ENCODE results near the gene PES1.
A peak's percentile ranks its signal among the peaks of the same experiment; 100 is the strongest.
"Not testable (repeated sequence)": the region's sequence is repeated elsewhere in the genome, so short reads cannot be mapped to it uniquely, and the experiment has no call there.

PES1 gene

GRCh38 chr22:30574095-30574981 lies 17.4 kb downstream of the PES1 start, which contains the start of gene GAL3ST1:
Gene GAL3ST1, minus strand, starts transcription at chr22:30574665. Its CDS starts 17,273 bp downstream, at chr22:30557392.
- no peak for DNase-seq (ENCODE audit: low spot score)

- DNase-seq (ENCODE audit: low spot score) = no peak
Observed at GRCh38 chr22:30573594-30574094, 18.1 kb downstream of the PES1 start.

GRCh38 chr22:30572840-30573593 lies 18.7 kb downstream of the PES1 start:
- DNase-seq (ENCODE audit: low spot score) = no peak

GRCh38 chr22:30572210-30572609 lies 19.5 kb downstream of the PES1 start:
- no peak for DNase-seq (ENCODE audit: low spot score)

- no peak for DNase-seq (ENCODE audit: low spot score)
Observed at GRCh38 chr22:30569674-30570202, 22.0 kb downstream of the PES1 start.

- DNase-seq (ENCODE audit: low spot score) = no peak
Observed at GRCh38 chr22:30568137-30568805, 23.4 kb downstream of the PES1 start.

GRCh38 chr22:30567277-30567676 lies 24.4 kb downstream of the PES1 start:
- DNase-seq (ENCODE audit: low spot score) = not testable (repeated sequence)

- no peak for DNase-seq (ENCODE audit: low spot score)
Observed at GRCh38 chr22:30566125-30566524, 25.6 kb downstream of the PES1 start.

GRCh38 chr22:30565341-30565740 lies 26.4 kb downstream of the PES1 start:
- no peak for DNase-seq (ENCODE audit: low spot score)

GRCh38 chr22:30564761-30565119 lies 27.0 kb downstream of the PES1 start:
- DNase-seq (ENCODE audit: low spot score) = no peak

- DNase-seq (ENCODE audit: low spot score) = no peak
Observed at GRCh38 chr22:30564045-30564760, 27.5 kb downstream of the PES1 start.

- DNase-seq (ENCODE audit: low spot score) = no peak
Observed at GRCh38 chr22:30562366-30562765, 29.3 kb downstream of the PES1 start.

- no peak for DNase-seq (ENCODE audit: low spot score)
Observed at GRCh38 chr22:30561402-30562189, 30.1 kb downstream of the PES1 start.

- not testable (repeated sequence) for DNase-seq (ENCODE audit: low spot score)
Observed at GRCh38 chr22:30560643-30561202, 31.0 kb downstream of the PES1 start.

GRCh38 chr22:30559889-30560288 lies 31.8 kb downstream of the PES1 start:
- no peak for DNase-seq (ENCODE audit: low spot score)

- DNase-seq (ENCODE audit: low spot score) = no peak
Observed at GRCh38 chr22:30557243-30557642, 34.5 kb downstream of the PES1 start.

GRCh38 chr22:30556388-30556787 lies 35.3 kb downstream of the PES1 start:
- no peak for DNase-seq (ENCODE audit: low spot score)

- DNase-seq (ENCODE audit: low spot score) = peak; percentile 18
Observed at GRCh38 chr22:30555282-30556210, 36.2 kb downstream of the PES1 start.

GRCh38 chr22:30553971-30554370 lies 37.7 kb downstream of the PES1 start:
- no peak for DNase-seq (ENCODE audit: low spot score)
